ENCODE data around the gene PTCRA. TPM values are rescaled to one million over a fixed set of nuclear protein-coding genes. Genes with fewer than 3 reads are reported as not detected.

Gene PTCRA
- total RNA-seq, 1 donor from 2014 or later: not detected

GRCh38 chr6:42925248-42925857 is 9.5 kb downstream of the PTCRA start:
- Mint-ChIP-seq H3K9me3 (no peaks in the 10 kb centered on the region), H3K27ac (no peak overlapping the region), H3K4me3 (no peak overlapping the region), H3K36me3 (no peaks in the 10 kb centered on the region), H3K27me3 (peaks cover 6% of the 10 kb centered on the region), H3K4me1 (ENCODE audit: unreplicated experiment) (peaks cover 13% of the 10 kb centered on the region)
- DNase-seq (ENCODE audit: extremely low spot score, unreplicated experiment): no peak
- no peak for TF ChIP-seq CTCF (conservative IDR thresholded peaks at IDR 0.05)

- TF ChIP-seq CTCF (conservative IDR thresholded peaks at IDR 0.05): no peak
- no peaks in the 10 kb centered on the region for H3K9me3 Mint-ChIP-seq
- no peaks in the 10 kb centered on the region for H3K27me3 Mint-ChIP-seq
- peaks cover 8% of the 10 kb centered on the region for H3K36me3 Mint-ChIP-seq
- peak; percentile 94 for DNase-seq (ENCODE audit: extremely low spot score, unreplicated experiment)
- H3K4me3 Mint-ChIP-seq: peak within 1 kb of the TSS; percentile 99
- peaks cover 23% of the 10 kb centered on the region for H3K4me1 Mint-ChIP-seq (ENCODE audit: unreplicated experiment)
- H3K27ac Mint-ChIP-seq: peak within 1 kb of the TSS; percentile 99
Observed at GRCh38 chr6:42928986-42929820, 13.3 kb downstream of the PTCRA start, which contains the start of gene CNPY3. Gene CNPY3, plus strand, starts transcription at chr6:42929480. Its CDS starts 91 bp downstream, at chr6:42929571.

- H3K9me3 Mint-ChIP-seq: no peaks in the 10 kb centered on the region
- DNase-seq (ENCODE audit: extremely low spot score, unreplicated experiment): no peak
Observed at GRCh38 chr6:42929821-42930360, 14.0 kb downstream of the PTCRA start.

GRCh38 chr6:42932412-42932811 is 16.6 kb downstream of the PTCRA start:
- Mint-ChIP-seq H3K4me1 (ENCODE audit: unreplicated experiment) (peaks cover 23% of the 10 kb centered on the region), H3K4me3 (no peak overlapping the region), H3K36me3 (peaks cover 15% of the 10 kb centered on the region), H3K27me3 (no peaks in the 10 kb centered on the region), H3K9me3 (no peaks in the 10 kb centered on the region), H3K27ac (no peak overlapping the region)
- DNase-seq (ENCODE audit: extremely low spot score, unreplicated experiment): no peak
- TF ChIP-seq CTCF (conservative IDR thresholded peaks at IDR 0.05): no peak

More at GRCh38 chr6:42929821-42930360, 14.0 kb downstream of the PTCRA start:
- no peaks in the 10 kb centered on the region for H3K27me3 Mint-ChIP-seq
- H3K36me3 Mint-ChIP-seq: peaks cover 8% of the 10 kb centered on the region
- no peak for TF ChIP-seq CTCF (conservative IDR thresholded peaks at IDR 0.05)
- H3K27ac Mint-ChIP-seq: peak overlapping the region; percentile 99
- peaks cover 23% of the 10 kb centered on the region for H3K4me1 Mint-ChIP-seq (ENCODE audit: unreplicated experiment)
- H3K4me3 Mint-ChIP-seq: peak overlapping the region; percentile 99

GRCh38 chr6:42933205-42933604 is 17.4 kb downstream of the PTCRA start:
- Mint-ChIP-seq H3K4me1 (ENCODE audit: unreplicated experiment) (peaks cover 23% of the 10 kb centered on the region), H3K9me3 (no peaks in the 10 kb centered on the region), H3K4me3 (no peak overlapping the region), H3K27ac (no peak overlapping the region), H3K36me3 (peaks cover 19% of the 10 kb centered on the region), H3K27me3 (no peaks in the 10 kb centered on the region)
- no peak for DNase-seq (ENCODE audit: extremely low spot score, unreplicated experiment)
- TF ChIP-seq CTCF (conservative IDR thresholded peaks at IDR 0.05): no peak
